Activated CD8-positive, alpha-beta memory T cell treated with anti-CD3 and anti-CD28 coated beads for 36 hours (primary cell): ENCODE results near the gene FRG2. TPM values are rescaled to one million over a fixed set of nuclear protein-coding genes. Genes with fewer than 3 reads are reported as not detected.
"Not testable (repeated sequence)": the region's sequence is repeated elsewhere in the genome, so short reads cannot be mapped to it uniquely, and the experiment has no call there.

Experiments used
- CTCF ChIA-PET: fragments of 350-600 bp; sonication (Branson Sonifier 250); formaldehyde crosslinking; loops from one replicate; lab custom pipeline; 2021; ENCODE audit warnings: antibody characterized with exemption; lab: Charles Lee
- POLR2A ChIA-PET: fragments of 350-600 bp; sonication (Branson Sonifier 250); formaldehyde crosslinking; loops from one replicate; lab custom pipeline; 2021; ENCODE audit warnings: antibody characterized with exemption; lab: Charles Lee
- total RNA-seq, 2 experiments: library from RNA; stranded (reverse); gene quantifications; one replicate each; pipeline ENCODE4 v1.2.3, GENCODE V29; 2021

FRG2 gene
- total RNA-seq, 2 experiments from 2014 or later = 0.10 to 0.25 TPM

DNA sequence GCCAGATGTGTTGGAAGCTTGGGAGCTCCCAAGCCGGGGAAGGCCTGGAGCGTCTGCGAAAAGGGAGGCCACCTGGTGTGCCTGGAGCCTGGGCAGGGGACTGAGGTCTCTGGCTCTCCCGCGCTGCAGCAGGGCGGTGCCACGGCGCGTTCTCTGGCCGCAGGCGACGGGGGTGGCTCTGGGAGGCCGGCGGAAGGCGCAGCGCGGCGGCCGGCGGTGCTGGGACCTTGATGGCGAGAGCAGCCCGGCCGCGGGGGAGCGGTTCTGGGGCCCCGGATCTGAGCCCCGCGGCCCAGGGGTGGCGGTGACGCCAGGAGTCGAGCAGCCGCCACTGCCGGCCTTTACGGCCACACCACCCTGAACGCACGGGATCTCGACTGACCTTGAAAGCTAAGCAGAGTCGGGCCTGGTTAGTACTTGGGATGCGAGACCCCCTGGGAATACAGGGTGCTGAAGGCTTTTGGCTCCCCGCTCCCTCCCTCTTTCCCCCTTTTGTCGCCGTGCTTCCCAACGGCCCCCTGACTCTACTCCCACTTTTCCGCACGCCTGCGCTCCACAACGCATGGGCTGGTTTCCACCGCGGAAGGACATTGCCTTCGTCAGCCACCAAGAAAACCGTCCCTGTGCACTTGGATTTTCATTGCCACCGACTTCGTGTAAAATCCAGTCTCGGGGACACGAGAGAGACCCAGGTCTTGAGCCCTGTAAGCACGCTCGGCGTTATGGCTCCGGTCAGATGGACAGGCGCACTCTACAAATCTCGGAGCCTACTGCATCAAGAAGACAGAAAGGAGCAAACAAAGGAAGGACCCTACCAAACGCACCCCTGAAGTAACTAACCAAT lies 9.5 kb downstream of the FRG2 start:
- POLR2A ChIA-PET = no interaction called here
- CTCF ChIA-PET = no interaction called here

DNA sequence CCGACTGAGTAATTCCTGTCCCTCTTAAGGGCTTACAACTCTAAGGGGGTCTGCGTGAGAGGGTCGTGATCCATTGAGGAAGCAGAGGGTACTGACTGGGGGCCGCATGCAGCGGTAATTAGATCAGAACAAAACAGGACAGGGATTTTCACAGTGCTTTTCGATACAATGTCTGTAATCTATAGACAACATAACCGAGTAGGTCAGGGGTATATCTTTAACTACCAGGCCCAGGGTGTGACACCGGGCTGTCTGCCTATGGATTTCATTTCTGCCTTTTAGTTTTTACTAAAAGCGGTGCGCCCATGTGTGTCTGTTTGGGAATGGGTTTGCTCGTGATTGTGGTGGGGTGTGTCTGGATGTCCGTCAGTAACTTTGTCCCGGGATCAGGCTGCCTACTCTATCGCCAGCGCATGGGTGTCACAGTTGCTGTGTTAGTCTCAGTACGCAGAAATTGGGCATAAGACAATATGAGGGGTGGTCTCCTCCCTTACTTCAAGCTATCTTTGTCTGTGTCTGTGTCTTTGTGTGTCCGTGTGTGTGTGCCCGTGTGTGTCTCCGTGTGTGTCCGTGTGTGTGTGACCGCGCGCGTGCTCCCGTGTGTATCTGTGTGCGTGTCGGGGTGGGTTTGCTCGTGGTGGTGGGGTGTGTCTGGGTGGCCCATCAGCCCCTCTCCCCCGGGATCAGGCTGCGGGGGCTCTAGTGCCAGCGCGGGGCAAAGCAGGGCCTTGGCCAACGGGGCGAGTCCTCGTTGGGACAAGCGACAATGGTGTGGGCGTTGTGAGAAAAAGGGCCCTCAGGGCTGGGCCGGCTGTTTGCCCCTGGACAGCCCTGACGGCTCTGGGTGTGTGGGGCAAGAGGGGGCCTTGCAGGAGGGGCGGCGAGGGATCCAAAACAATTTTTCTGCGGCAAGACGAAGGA lies 10.4 kb downstream of the FRG2 start:
- ChIA-PET CTCF (no interaction called here), POLR2A (no interaction called here)

DNA sequence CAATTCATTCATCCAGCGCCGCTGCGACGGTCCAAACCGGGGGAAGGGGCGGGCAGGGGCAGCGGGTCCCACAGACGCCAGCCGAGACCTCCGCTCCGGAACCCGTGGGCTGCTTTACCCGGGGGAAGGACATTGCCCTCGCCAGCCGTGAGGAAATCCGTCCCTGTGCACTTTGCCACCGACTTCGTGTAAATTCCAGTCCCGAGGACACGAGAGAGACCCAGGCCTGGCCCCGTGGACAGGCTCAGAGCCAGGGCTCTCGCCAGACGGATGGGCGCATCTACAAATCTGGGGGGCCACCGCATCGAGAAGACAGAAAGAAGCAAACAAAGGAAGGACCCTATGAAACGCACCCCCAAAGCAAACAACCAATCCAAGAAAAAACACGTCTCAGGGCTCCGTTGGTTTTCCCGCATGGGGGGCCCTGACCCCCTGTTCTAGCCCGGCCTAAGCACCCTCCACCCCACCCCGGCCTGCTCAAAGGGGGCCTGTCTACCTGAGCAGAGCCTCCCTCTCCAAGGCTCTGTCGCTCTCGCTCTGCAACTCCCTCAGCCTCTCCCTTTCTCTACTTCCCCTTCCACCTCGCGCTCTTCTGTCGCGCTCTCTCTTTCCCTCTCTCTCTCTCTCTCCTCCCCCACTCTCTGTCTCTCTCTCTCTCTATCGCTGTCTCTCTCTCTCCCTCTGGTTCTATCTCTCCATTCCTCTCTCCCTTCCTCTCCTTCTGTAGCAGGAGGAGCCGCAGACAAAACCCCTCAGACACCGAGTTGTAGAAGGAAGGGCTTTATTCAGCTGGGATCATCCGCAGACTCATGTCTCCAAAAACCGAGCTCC lies 11.3 kb downstream of the FRG2 start:
- POLR2A ChIA-PET = no interaction called here

GRCh38 chr4:190014771-190015537 lies 12.1 kb downstream of the FRG2 start:
- CTCF ChIA-PET = interaction anchor here (1.0 kb wide), 1 partner anchor 74 kb away, joined by 3 read pairs; the partner anchor contains the start of gene FRG1
- POLR2A ChIA-PET = no interaction called here

More for the DNA sequence above, 11.3 kb downstream of the FRG2 start:
- CTCF ChIA-PET = interaction anchor here (1.0 kb wide), 1 partner anchor 75 kb away, joined by 3 read pairs; the partner anchor contains the start of gene FRG1

DNA sequence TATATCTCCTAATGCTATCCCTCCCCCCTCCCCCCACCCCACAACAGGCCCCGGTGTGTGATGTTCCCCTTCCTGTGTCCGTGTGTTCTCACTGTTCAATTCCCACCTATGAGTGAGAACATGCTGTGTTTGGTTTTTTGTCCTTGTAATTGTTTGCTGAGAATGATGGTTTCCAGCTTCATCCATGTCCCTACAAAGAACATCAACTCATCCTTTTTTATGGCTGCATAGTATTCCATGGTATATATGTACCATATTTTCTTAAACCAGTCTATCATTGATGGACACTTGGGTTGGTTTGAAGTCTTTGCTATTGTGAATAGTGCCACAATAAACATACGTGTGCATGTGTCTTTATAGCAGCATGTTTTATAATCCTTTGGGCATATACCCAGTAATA lies 37.1 kb downstream of the FRG2 start:
- POLR2A ChIA-PET, CTCF ChIA-PET: not testable (repeated sequence)

- ChIA-PET POLR2A (no interaction called here), CTCF (no interaction called here)
Measured at GRCh38 chr4:189988877-189989431, 38.1 kb downstream of the FRG2 start.

GRCh38 chr4:189985651-189986243 lies 41.3 kb downstream of the FRG2 start:
- POLR2A ChIA-PET, CTCF ChIA-PET: not testable (repeated sequence)

GRCh38 chr4:189984661-189985060 lies 42.4 kb downstream of the FRG2 start:
- POLR2A ChIA-PET, CTCF ChIA-PET: not testable (repeated sequence)

DNA sequence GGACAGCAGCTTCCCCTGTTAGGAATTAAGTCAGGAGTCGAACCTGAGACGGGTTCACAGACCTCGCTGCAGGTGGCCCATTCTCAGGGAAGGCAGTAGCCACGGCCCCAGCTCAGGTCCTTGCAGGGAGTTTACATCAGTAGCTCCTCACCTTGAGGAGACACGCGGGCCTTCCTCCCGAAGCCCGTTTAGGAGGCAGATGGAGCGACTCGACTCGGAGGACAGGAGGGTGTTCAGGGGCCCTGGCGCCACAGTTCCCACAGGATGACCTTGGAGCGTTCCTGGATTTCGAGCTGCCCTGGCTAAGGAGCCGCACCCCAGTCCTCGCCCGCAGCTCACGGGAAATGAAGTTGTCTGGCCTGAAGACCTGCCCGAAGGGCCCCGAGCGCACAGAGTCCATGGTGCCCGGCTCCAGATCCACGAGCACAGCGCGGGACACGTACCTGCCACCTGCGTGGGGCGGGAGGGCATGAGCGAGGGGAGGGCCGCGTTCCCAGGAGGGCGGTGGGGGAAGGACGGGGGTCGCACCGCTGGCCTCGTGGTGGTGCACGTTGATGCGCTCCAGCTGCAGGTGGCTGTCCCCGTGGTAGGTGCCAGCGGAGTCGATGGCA lies 43.0 kb downstream of the FRG2 start:
- POLR2A ChIA-PET, CTCF ChIA-PET: not testable (repeated sequence)

GRCh38 chr4:189981970-189982369 lies 45.1 kb downstream of the FRG2 start:
- ChIA-PET CTCF (no interaction called here), POLR2A (no interaction called here)

DNA sequence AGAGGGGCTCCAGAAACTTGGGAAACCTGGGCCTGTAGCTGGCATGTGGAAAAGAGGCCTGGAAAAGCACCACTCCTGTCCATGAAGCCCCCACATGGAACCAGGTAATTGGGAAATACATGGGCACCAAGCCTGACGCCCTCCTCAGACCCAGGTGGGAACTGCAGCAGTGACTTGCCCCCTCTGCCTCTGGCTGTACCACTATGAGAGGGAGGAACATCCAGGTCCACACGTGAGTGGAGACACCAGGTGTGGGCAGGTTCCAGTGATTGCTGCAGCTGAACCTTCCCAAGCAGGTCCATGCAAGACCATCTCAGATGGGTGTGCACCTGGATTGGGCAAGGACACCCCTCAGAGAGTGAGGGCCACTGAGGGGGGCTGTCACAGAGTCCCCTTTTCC lies 46.8 kb downstream of the FRG2 start:
- POLR2A ChIA-PET, CTCF ChIA-PET: not testable (repeated sequence)

DNA sequence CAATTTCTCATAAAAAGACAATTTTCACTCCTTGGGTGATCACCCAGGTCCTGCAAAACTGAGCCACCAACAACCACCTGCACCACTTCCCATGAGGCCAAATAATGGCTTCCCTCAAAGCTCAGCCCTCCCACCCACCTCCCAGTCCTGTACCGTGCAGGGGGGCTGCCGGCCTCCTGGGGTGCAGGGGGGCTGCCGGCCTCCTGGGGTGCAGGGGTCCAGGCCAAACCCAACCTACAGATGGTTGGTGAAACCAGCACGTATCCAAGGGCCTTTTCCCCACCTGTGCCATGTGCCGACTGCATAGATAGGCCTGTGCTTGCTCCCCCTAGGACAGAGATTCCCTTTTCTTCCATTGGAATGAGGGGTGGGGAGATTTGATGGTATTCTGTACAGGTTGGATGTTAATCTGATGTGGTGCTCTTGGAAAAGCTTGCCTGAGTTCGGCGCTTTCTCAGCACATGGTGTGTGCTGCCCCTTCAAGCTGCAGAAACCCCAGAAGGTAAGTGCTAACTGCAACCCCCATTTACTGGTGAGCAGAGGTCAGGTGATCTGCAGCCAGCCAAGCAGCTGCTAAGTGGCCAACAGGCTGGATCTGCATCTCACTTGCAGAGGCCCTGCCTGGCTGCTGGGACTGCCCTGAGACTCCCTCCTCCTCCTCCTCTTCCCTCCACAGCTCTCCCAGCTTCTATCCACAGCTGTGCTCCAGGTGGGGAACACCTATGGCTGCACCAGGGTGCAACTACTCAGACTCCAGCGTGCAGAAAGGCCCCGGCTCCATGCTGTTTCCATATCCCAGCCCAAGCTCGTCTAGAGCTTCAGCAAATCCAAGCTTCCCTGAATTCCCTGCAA lies 47.6 kb downstream of the FRG2 start:
- POLR2A ChIA-PET = no interaction called here
- CTCF ChIA-PET = no interaction called here

Other genes with a start within 250 kb of the FRG2 start
- gene FRG1, start 86.4 kb downstream of the FRG2 start, total RNA-seq = 10 to 100 TPM; 52.7 to 54.4 TPM
- not detected for gene DBET, start 37.2 kb upstream of the FRG2 start, total RNA-seq
- gene DUX4, start 146.5 kb upstream of the FRG2 start, total RNA-seq = not detected